Measurements from ENCODE around the gene NRL.

NRL gene

GRCh38 chr14:24114532-24115421 is at the start of gene NRL, which contains the start of gene DCAF11:
NRL (minus strand) TSS chr14:24114949; CDS start chr14:24082848, 32,101 bp downstream.
DCAF11 (plus strand) TSS chr14:24114777; CDS start chr14:24115595, 818 bp downstream.
- DNase-seq, result peak; percentile 100

GRCh38 chr14:24162093-24162492 is 47.3 kb upstream of the NRL start:
- no peak for DNase-seq

- peak; percentile 75 to 95 for DNase-seq
Observed at GRCh38 chr14:24160850-24161804, 46.4 kb upstream of the NRL start, which contains the start of gene IRF9. IRF9 (plus strand) TSS chr14:24161265; CDS start chr14:24162145, 880 bp downstream.

- DNase-seq, result no peak
Observed at GRCh38 chr14:24160499-24160849, 45.7 kb upstream of the NRL start.

GRCh38 chr14:24159777-24160498 is 45.2 kb upstream of the NRL start:
- DNase-seq, result no peak

- no peak for DNase-seq
Observed at GRCh38 chr14:24157331-24157730, 42.6 kb upstream of the NRL start.

GRCh38 chr14:24156840-24157239 is 42.1 kb upstream of the NRL start:
- DNase-seq, result no peak

GRCh38 chr14:24155100-24155499 is 40.4 kb upstream of the NRL start:
- DNase-seq, result no peak

GRCh38 chr14:24151404-24152080 is 36.8 kb upstream of the NRL start:
- DNase-seq, result no peak

- DNase-seq, result no peak
Observed at GRCh38 chr14:24150993-24151392, 36.2 kb upstream of the NRL start.

GRCh38 chr14:24150567-24150966 is 35.8 kb upstream of the NRL start:
- DNase-seq, result no peak

GRCh38 chr14:24150061-24150460 is 35.3 kb upstream of the NRL start:
- DNase-seq, result no peak

GRCh38 chr14:24149302-24149969 is 34.7 kb upstream of the NRL start:
- DNase-seq, result no peak

- DNase-seq, result no peak
Observed at GRCh38 chr14:24147761-24148428, 33.1 kb upstream of the NRL start.

- DNase-seq, result peak; percentile 90 to 97
Observed at GRCh38 chr14:24146978-24147760, 32.4 kb upstream of the NRL start, which contains the start of gene RNF31. RNF31 (plus strand) TSS chr14:24147498; CDS start chr14:24147699, 201 bp downstream.

GRCh38 chr14:24146453-24146977 is 31.8 kb upstream of the NRL start, which contains the start of gene PSME2:
PSME2 (minus strand) TSS chr14:24146610; CDS start chr14:24146581, 29 bp downstream.
- DNase-seq, result peak; percentile 93 to 97

- no peak for DNase-seq
Observed at GRCh38 chr14:24145690-24146452, 31.1 kb upstream of the NRL start.

- DNase-seq, result no peak
Observed at GRCh38 chr14:24145219-24145618, 30.5 kb upstream of the NRL start.

GRCh38 chr14:24144451-24144850 is 29.7 kb upstream of the NRL start:
- no peak for DNase-seq

Data from SW 1271 (cell line).